ENCODE results near the gene ARHGDIG. TPM values are rescaled to one million over a fixed set of nuclear protein-coding genes. Genes with fewer than 3 reads are reported as not detected.

The ARHGDIG gene
- total and polyA plus RNA-seq, 2 experiments from 2014 or later = 0.78 to 1.0 TPM

DNA sequence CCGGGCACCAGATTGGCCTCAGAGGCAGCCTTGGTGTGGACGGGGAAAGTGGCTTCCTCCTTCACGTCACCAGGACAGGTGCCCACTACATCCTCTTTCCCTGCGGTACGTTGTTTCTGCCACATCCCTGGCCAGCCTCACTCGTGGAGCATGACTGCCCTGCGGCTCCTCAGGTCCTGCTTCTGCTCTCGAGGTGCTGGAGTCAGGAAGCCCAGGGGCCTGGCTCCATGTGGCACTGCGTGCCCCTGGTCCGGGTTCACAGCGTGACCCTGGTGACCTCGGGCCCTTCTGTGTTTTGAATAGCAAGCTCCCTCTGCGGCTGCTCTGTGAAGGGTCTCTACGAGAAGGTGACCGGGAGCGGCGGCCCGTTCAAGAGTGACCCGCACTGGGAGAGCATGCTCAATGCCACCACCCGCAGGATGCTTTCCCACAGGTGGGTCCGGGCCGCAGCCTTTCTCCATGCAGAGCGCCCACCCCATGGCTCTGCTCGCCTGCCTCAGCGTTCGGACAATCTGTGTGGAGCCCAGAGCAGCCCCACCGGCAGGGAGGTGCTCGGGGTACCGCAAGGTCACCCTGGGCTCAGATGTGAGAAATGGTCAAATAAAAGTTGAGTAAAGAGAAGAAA, 18.2 kb upstream of the ARHGDIG start:
- Histone ChIP-seq H3K4me2 (no peak overlapping the region), H3K4me3 (no peak overlapping the region), H3K27me3 (ENCODE audit: insufficient read depth) (no peaks in the 10 kb centered on the region), H3K36me3 (ENCODE audit: insufficient read depth) (no peaks in the 10 kb centered on the region; the same call in 1 of the 2 replicates), H3K79me2 (replicated peaks; ENCODE audit: insufficient read depth) (no peaks in the 10 kb centered on the region), H3K27ac (ENCODE audit: low read depth) (no peak overlapping the region), H3K4me1 (ENCODE audit: insufficient read depth) (no peaks in the 10 kb centered on the region), H2AFZ (no peak overlapping the region), H4K20me1 (replicated peaks; ENCODE audit: insufficient read depth) (no peaks in the 10 kb centered on the region), H3F3A (replicated peaks; ENCODE audit: low read depth) (0 out of 2 replicates have a peak, but pooled peaks cover 3% of the 10 kb centered on the region), H3K9me2 (ENCODE audit: insufficient read depth) (no peaks in the 10 kb centered on the region)
- Mint-ChIP-seq H3K36me3 (ENCODE audit: low read depth) (peaks cover 28% of the 10 kb centered on the region; the same call in 2 of the 3 replicates), H3K9me3 (no peaks in the 10 kb centered on the region), H3K27me3 (ENCODE audit: insufficient read depth, low read depth, poor library complexity) (peaks cover 4% of the 10 kb centered on the region), H3K4me1 (no peaks in the 10 kb centered on the region), H3K4me3 (no peak overlapping the region), H3K27ac (no peak overlapping the region)
- DNase-seq (ENCODE audit: low spot score) = no peak
- TF ChIP-seq EZH2 (IDR thresholded peaks at IDR 0.05; ENCODE audit: low read depth, unreplicated experiment) (no peak), JUNB (IDR thresholded peaks at IDR 0.05; ENCODE audit: unreplicated experiment) (no peak), STAT1 (IDR thresholded peaks at IDR 0.05; ENCODE audit: unreplicated experiment) (no peak), ZNF331 (CRISPR knock-in tag; IDR thresholded peaks at IDR 0.05; ENCODE audit: low read depth) (no peak), NANOG (IDR thresholded peaks at IDR 0.05; ENCODE audit: borderline replicate concordance) (no peak), EZH2phosphoT487 (IDR thresholded peaks at IDR 0.05; ENCODE audit: unreplicated experiment) (no peak), CREB1 (CRISPR knock-in tag; IDR thresholded peaks at IDR 0.05; ENCODE audit: low read depth) (no peak), ZNF114 (CRISPR knock-in tag; IDR thresholded peaks at IDR 0.05) (no peak), POLR2AphosphoS5 (IDR thresholded peaks at IDR 0.05; ENCODE audit: low read depth) (no peak)
- TF ChIP-seq, protein P1, sequence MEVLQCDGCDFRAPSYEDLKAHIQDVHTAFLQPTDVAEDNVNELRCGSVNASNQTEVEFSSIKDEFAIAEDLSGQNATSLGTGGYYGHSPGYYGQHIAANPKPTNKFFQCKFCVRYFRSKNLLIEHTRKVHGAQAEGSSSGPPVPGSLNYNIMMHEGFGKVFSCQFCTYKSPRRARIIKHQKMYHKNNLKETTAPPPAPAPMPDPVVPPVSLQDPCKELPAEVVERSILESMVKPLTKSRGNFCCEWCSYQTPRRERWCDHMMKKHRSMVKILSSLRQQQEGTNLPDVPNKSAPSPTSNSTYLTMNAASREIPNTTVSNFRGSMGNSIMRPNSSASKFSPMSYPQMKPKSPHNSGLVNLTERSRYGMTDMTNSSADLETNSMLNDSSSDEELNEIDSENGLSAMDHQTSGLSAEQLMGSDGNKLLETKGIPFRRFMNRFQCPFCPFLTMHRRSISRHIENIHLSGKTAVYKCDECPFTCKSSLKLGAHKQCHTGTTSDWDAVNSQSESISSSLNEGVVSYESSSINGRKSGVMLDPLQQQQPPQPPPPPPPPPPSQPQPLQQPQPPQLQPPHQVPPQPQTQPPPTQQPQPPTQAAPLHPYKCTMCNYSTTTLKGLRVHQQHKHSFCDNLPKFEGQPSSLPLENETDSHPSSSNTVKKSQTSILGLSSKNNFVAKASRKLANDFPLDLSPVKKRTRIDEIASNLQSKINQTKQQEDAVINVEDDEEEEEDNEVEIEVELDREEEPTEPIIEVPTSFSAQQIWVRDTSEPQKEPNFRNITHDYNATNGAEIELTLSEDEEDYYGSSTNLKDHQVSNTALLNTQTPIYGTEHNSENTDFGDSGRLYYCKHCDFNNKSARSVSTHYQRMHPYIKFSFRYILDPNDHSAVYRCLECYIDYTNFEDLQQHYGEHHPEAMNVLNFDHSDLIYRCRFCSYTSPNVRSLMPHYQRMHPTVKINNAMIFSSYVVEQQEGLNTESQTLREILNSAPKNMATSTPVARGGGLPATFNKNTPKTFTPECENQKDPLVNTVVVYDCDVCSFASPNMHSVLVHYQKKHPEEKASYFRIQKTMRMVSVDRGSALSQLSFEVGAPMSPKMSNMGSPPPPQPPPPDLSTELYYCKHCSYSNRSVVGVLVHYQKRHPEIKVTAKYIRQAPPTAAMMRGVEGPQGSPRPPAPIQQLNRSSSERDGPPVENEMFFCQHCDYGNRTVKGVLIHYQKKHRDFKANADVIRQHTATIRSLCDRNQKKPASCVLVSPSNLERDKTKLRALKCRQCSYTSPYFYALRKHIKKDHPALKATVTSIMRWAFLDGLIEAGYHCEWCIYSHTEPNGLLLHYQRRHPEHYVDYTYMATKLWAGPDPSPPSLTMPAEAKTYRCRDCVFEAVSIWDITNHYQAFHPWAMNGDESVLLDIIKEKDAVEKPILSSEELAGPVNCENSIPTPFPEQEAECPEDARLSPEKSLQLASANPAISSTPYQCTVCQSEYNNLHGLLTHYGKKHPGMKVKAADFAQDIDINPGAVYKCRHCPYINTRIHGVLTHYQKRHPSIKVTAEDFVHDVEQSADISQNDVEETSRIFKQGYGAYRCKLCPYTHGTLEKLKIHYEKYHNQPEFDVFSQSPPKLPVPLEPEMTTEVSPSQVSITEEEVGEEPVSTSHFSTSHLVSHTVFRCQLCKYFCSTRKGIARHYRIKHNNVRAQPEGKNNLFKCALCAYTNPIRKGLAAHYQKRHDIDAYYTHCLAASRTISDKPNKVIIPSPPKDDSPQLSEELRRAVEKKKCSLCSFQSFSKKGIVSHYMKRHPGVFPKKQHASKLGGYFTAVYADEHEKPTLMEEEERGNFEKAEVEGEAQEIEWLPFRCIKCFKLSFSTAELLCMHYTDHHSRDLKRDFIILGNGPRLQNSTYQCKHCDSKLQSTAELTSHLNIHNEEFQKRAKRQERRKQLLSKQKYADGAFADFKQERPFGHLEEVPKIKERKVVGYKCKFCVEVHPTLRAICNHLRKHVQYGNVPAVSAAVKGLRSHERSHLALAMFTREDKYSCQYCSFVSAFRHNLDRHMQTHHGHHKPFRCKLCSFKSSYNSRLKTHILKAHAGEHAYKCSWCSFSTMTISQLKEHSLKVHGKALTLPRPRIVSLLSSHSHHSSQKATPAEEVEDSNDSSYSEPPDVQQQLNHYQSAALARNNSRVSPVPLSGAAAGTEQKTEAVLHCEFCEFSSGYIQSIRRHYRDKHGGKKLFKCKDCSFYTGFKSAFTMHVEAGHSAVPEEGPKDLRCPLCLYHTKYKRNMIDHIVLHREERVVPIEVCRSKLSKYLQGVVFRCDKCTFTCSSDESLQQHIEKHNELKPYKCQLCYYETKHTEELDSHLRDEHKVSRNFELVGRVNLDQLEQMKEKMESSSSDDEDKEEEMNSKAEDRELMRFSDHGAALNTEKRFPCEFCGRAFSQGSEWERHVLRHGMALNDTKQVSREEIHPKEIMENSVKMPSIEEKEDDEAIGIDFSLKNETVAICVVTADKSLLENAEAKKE (CRISPR knock-in tag; IDR thresholded peaks at IDR 0.05) = no peak
- TF ChIP-seq, protein P2, sequence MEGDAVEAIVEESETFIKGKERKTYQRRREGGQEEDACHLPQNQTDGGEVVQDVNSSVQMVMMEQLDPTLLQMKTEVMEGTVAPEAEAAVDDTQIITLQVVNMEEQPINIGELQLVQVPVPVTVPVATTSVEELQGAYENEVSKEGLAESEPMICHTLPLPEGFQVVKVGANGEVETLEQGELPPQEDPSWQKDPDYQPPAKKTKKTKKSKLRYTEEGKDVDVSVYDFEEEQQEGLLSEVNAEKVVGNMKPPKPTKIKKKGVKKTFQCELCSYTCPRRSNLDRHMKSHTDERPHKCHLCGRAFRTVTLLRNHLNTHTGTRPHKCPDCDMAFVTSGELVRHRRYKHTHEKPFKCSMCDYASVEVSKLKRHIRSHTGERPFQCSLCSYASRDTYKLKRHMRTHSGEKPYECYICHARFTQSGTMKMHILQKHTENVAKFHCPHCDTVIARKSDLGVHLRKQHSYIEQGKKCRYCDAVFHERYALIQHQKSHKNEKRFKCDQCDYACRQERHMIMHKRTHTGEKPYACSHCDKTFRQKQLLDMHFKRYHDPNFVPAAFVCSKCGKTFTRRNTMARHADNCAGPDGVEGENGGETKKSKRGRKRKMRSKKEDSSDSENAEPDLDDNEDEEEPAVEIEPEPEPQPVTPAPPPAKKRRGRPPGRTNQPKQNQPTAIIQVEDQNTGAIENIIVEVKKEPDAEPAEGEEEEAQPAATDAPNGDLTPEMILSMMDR (conservative IDR thresholded peaks at IDR 0.05; ENCODE audit: low read depth in 2 of 2) = no peak
- TF ChIP-seq, protein P3, sequence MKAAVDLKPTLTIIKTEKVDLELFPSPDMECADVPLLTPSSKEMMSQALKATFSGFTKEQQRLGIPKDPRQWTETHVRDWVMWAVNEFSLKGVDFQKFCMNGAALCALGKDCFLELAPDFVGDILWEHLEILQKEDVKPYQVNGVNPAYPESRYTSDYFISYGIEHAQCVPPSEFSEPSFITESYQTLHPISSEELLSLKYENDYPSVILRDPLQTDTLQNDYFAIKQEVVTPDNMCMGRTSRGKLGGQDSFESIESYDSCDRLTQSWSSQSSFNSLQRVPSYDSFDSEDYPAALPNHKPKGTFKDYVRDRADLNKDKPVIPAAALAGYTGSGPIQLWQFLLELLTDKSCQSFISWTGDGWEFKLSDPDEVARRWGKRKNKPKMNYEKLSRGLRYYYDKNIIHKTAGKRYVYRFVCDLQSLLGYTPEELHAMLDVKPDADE (IDR thresholded peaks at IDR 0.05) = no peak
- TF ChIP-seq, protein P4, sequence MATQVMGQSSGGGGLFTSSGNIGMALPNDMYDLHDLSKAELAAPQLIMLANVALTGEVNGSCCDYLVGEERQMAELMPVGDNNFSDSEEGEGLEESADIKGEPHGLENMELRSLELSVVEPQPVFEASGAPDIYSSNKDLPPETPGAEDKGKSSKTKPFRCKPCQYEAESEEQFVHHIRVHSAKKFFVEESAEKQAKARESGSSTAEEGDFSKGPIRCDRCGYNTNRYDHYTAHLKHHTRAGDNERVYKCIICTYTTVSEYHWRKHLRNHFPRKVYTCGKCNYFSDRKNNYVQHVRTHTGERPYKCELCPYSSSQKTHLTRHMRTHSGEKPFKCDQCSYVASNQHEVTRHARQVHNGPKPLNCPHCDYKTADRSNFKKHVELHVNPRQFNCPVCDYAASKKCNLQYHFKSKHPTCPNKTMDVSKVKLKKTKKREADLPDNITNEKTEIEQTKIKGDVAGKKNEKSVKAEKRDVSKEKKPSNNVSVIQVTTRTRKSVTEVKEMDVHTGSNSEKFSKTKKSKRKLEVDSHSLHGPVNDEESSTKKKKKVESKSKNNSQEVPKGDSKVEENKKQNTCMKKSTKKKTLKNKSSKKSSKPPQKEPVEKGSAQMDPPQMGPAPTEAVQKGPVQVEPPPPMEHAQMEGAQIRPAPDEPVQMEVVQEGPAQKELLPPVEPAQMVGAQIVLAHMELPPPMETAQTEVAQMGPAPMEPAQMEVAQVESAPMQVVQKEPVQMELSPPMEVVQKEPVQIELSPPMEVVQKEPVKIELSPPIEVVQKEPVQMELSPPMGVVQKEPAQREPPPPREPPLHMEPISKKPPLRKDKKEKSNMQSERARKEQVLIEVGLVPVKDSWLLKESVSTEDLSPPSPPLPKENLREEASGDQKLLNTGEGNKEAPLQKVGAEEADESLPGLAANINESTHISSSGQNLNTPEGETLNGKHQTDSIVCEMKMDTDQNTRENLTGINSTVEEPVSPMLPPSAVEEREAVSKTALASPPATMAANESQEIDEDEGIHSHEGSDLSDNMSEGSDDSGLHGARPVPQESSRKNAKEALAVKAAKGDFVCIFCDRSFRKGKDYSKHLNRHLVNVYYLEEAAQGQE (IDR thresholded peaks at IDR 0.05; ENCODE audit: unreplicated experiment) = no peak
- ATAC-seq = no peak

Measured in GM23338 (cell line).